K562 (cell line): ENCODE data around the gene SYNE1.

Experiments
- ELF4 ChIP-seq: fragments of 450-650 bp; formaldehyde crosslinking; IDR thresholded peaks from 2 replicates; pipeline ENCODE4 v1.4.0; 2022; ENCODE audit warnings: missing genetic modification characterization
- NFXL1 ChIP-seq: fragments of 450-650 bp; formaldehyde crosslinking; IDR thresholded peaks from 2 replicates; pipeline ENCODE4 v1.4.0; 2021; ENCODE audit warnings: mild to moderate bottlenecking
- PCBP1 ChIP-seq: fragments of 200-400 bp; formaldehyde crosslinking; IDR thresholded peaks from 2 replicates; pipeline ENCODE4 v1.6.1; 2018; ENCODE audit warnings: mild to moderate bottlenecking, low read depth, low read length; ENCODE audit not compliant: poor library complexity, severe bottlenecking
- RBBP5 ChIP-seq: fragments of 200-600 bp; sonication (generic); IDR thresholded peaks from 2 replicates; pipeline ENCODE4 v1.6.1; 2012; ENCODE audit warnings: borderline replicate concordance, mild to moderate bottlenecking, low read length, control low read depth, inconsistent platforms; ENCODE audit not compliant: insufficient read depth, poor library complexity, severe bottlenecking
- SIN3A ChIP-seq, 2 experiments: fragments of 150-350 bp in 1 of 2; IDR thresholded peaks; 2 replicates each; pipeline ENCODE4 v1.6.1; 2011 to 2016; ENCODE audit warnings: borderline replicate concordance in 2 of 2, low read depth in 2 of 2, low read length in 2 of 2, mild to moderate bottlenecking in 2 of 2, moderate library complexity in 2 of 2; ENCODE audit not compliant: control insufficient read depth in 1 of 2
- TARDBP ChIP-seq: fragments of 450-650 bp; IDR thresholded peaks from 2 replicates; pipeline ENCODE4 v1.6.1; 2016
- TRIM24 ChIP-seq, 2 experiments: fragments of 450-650 bp; IDR thresholded peaks; 2 replicates each; pipeline ENCODE4 v1.6.1; 2016
- WHSC1 ChIP-seq: IDR thresholded peaks from one replicate; pipeline ENCODE4 v1.6.1; 2012; ENCODE audit warnings: low read length, control low read depth, inconsistent platforms
- TF ChIP-seq, protein P1 (sequence below), 3 experiments: IDR thresholded peaks in 2 of 3; conservative IDR thresholded peaks in 1 of 3; 2 replicates each; pipeline ENCODE4 v1.5.1; 2011 to 2012; ENCODE audit warnings: low read length in 3 of 3, mild to moderate bottlenecking in 3 of 3, control low read depth in 2 of 3, improper control_type of control experiment in 1 of 3, inconsistent platforms in 1 of 3, low read depth in 1 of 3, mixed read lengths in 1 of 3, moderate library complexity in 1 of 3; ENCODE audit not compliant: insufficient read depth in 2 of 3

DNA sequence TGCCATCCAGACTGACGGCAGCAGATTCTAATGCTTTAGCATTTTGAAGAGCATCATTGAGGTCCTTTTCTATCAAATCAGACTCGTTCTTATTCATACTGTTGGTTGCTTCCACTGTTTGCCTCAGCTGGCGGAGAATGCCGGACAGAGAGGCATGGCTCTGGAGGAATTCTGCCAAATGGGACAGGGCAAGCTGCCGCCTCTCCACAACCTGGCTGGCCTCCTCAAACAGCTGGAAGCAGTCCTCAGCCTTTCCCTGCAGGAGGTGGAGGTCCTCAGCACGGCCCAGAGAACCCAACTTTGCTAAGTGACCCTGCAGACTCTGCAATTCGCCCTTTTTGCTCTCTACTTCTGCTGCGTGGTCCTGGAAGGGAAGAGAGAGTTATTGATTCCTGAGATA is 220.5 kb downstream of the SYNE1 start:
- no peak for TF ChIP-seq SIN3A (IDR thresholded peaks at IDR 0.05; ENCODE audit: borderline replicate concordance in 2 of 2, control insufficient read depth in 1 of 2, low read depth in 2 of 2, low read length in 2 of 2)
- no peak for TF ChIP-seq TARDBP
- no peak for TF ChIP-seq PCBP1
- TF ChIP-seq NFXL1 (CRISPR knock-in tag): no peak
- no peak for TF ChIP-seq TRIM24 (IDR thresholded peaks at IDR 0.05)
- no peak for TF ChIP-seq RBBP5
- TF ChIP-seq ELF4 (CRISPR knock-in tag): no peak
- no peak for TF ChIP-seq WHSC1
- TF ChIP-seq, protein P1, sequence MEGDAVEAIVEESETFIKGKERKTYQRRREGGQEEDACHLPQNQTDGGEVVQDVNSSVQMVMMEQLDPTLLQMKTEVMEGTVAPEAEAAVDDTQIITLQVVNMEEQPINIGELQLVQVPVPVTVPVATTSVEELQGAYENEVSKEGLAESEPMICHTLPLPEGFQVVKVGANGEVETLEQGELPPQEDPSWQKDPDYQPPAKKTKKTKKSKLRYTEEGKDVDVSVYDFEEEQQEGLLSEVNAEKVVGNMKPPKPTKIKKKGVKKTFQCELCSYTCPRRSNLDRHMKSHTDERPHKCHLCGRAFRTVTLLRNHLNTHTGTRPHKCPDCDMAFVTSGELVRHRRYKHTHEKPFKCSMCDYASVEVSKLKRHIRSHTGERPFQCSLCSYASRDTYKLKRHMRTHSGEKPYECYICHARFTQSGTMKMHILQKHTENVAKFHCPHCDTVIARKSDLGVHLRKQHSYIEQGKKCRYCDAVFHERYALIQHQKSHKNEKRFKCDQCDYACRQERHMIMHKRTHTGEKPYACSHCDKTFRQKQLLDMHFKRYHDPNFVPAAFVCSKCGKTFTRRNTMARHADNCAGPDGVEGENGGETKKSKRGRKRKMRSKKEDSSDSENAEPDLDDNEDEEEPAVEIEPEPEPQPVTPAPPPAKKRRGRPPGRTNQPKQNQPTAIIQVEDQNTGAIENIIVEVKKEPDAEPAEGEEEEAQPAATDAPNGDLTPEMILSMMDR (IDR thresholded peaks at IDR 0.05 in 2 of 3, conservative IDR thresholded peaks at IDR 0.05 in 1 of 3; ENCODE audit: insufficient read depth in 2 of 3, low read depth in 1 of 3, low read length in 3 of 3): no peak
